ENCODE data around the gene USP40. TPM values are rescaled to one million over a fixed set of nuclear protein-coding genes. Genes with fewer than 3 reads are reported as not detected.
A peak's percentile ranks its signal among the peaks of the same experiment; 100 is the strongest.

Gene USP40
- total RNA-seq, 1 donor: 48.8 TPM

GRCh38 chr2:233450864-233451575 is 115.6 kb downstream of the USP40 start:
- DNase-seq (ENCODE audit: low read depth): no peak
- no peak overlapping the region for H3K4me3 ChIP-seq (ENCODE audit: low read depth, low read length)
- no peak for TF ChIP-seq CTCF (IDR thresholded peaks at IDR 0.05; ENCODE audit: insufficient read depth, low read depth, low read length)

- H3K4me3 ChIP-seq (ENCODE audit: low read depth, low read length): no peak overlapping the region
- DNase-seq (ENCODE audit: low read depth): no peak
- no peak for TF ChIP-seq CTCF (IDR thresholded peaks at IDR 0.05; ENCODE audit: insufficient read depth, low read depth, low read length)
Observed at GRCh38 chr2:233449921-233450863, 116.4 kb downstream of the USP40 start.

DNA sequence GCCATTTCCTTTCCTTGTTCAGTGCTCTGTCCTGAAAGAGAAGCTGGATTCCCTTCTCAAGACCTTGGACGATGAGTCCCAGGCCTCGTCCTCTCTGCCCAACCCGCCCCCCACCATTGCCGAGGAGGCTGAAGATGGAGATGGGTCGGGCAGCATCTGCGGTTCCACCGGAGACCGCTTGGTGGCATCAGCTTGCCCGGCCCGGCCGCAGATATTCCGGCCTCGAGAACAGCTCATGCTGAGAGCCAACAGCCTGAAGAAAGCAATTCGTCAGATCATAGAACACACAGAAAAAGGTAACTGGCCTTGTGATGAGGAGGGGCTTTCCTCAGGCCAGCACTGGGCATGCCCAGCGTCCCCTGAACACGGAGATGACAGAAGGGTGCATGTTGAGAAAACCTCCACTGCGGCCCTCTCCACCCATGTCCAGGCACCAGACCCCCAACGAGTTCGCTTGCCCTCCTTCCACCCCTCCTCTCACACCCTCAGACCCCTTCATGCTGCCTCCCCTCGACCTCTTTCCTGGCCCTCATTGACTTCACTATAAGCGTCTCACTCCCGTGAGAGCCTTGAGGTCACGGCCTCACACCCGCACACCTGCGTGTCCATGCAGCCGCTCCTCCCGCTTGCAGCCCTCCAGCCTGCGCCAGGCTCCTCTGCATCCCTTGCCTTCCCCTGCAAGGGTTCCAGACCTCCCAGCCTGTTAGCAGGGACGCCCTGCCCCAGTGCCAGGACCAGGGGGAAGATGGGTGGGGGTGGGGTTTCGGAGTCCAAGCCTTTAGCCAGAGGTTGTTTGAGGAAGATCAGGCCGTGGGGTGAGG is 117.3 kb downstream of the USP40 start:
- DNase-seq (ENCODE audit: low read depth): peak; percentile 52
- peak; percentile 86 for TF ChIP-seq CTCF (IDR thresholded peaks at IDR 0.05; ENCODE audit: insufficient read depth, low read depth, low read length)
- no peak overlapping the region for H3K4me3 ChIP-seq (ENCODE audit: low read depth, low read length)

GRCh38 chr2:233448575-233448974 is 118.0 kb downstream of the USP40 start:
- DNase-seq (ENCODE audit: low read depth): no peak
- H3K4me3 ChIP-seq (ENCODE audit: low read depth, low read length): no peak overlapping the region
- TF ChIP-seq CTCF (IDR thresholded peaks at IDR 0.05; ENCODE audit: insufficient read depth, low read depth, low read length): no peak

DNA sequence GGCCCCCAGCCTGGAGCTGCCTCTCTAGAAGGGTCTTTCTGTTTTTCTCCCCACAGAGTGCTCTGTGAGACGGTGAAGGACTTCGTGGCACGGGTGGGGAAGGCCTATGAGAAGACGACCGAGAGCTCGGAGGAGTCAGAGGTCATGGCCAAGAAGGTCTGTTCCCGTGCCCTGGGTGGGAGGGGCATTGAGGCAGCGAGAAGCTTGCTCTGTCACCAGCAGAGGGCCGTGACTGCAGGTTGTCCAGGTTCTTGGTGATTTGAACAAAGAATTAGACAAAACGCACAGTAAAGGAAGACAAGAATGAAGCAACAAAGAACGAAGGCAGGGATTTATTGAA is 118.4 kb downstream of the USP40 start:
- H3K4me3 ChIP-seq (ENCODE audit: low read depth, low read length): no peak overlapping the region
- no peak for DNase-seq (ENCODE audit: low read depth)
- TF ChIP-seq CTCF (IDR thresholded peaks at IDR 0.05; ENCODE audit: insufficient read depth, low read depth, low read length): peak; percentile 27

GRCh38 chr2:233447506-233448219 is 118.9 kb downstream of the USP40 start:
- TF ChIP-seq CTCF (IDR thresholded peaks at IDR 0.05; ENCODE audit: insufficient read depth, low read depth, low read length): no peak
- H3K4me3 ChIP-seq (ENCODE audit: low read depth, low read length): no peak overlapping the region
- no peak for DNase-seq (ENCODE audit: low read depth)
